Muscle of leg (tissue), 11 donors: ENCODE data around the gene ZNF700. TPM values are rescaled to one million over a fixed set of nuclear protein-coding genes. Genes with fewer than 3 reads are reported as not detected.

Source experiments
- DNase-seq: peaks from one replicate; pipeline ENCODE4 v3.0.0; 2013
- H3K27ac ChIP-seq: one replicate; pipeline ENCODE4 v1.5.1; 2013; ENCODE audit warnings: mild to moderate bottlenecking, low read length, control low read depth
- H3K27me3 ChIP-seq: one replicate; pipeline ENCODE4 v1.6.1; 2013; ENCODE audit warnings: low read length; ENCODE audit not compliant: control insufficient read depth, insufficient read depth
- H3K36me3 ChIP-seq: one replicate; pipeline ENCODE4 v1.6.1; 2013; ENCODE audit warnings: low read length; ENCODE audit not compliant: control insufficient read depth, insufficient read depth
- H3K4me1 ChIP-seq: one replicate; pipeline ENCODE4 v1.6.1; 2013; ENCODE audit warnings: low read length; ENCODE audit not compliant: control insufficient read depth, insufficient read depth
- H3K4me3 ChIP-seq: one replicate; pipeline ENCODE4 v1.5.1; 2013; ENCODE audit warnings: low read length, control low read depth
- H3K9me3 ChIP-seq: replicated peaks from 2 replicates; pipeline ENCODE4 v1.6.1; 2013; ENCODE audit warnings: low read depth, low read length; ENCODE audit not compliant: control insufficient read depth
- WGBS: methylation state at CpG from one replicate; pipeline ENCODE4 v1.1.5; 2013; ENCODE audit warnings: missing lambda C conversion rate; ENCODE audit not compliant: insufficient coverage; 5-methylcytosine and 5-hydroxymethylcytosine counted together
- polyA plus RNA-seq, 8 donors: library from polyadenylated mRNA; unstranded; fragments of 120-200 nt; gene quantifications; one replicate each; pipeline versions ENCODE4 v1.2.1 to v1.2.3, GENCODE V29; 2013; ENCODE audit warnings: inconsistent platforms in 1 of 8, low replicate concordance in 1 of 8; ENCODE audit not compliant: insufficient read length in 8 of 8, insufficient read depth in 1 of 8
- total RNA-seq: library from RNA; stranded (reverse); fragments of 120-200 nt; gene quantifications from one replicate; pipeline ENCODE4 v1.2.4, GENCODE V29; 2013

Gene ZNF700
- total and polyA plus RNA-seq, 9 donors: 4.6 to 9.5 (median 7.1) TPM

GRCh38 chr19:11950312-11950711, 25.4 kb downstream of the ZNF700 start:
- Histone ChIP-seq H3K36me3 (peaks cover 49% of the 10 kb centered on the region), H3K9me3 (peaks cover 75% of the 10 kb centered on the region)
- no CpG with 5 or more reads among the region's 5 CpGs for WGBS

GRCh38 chr19:11963566-11964355, 38.9 kb downstream of the ZNF700 start:
- H3K27ac ChIP-seq: peak overlapping the region; percentile 96
- peak; percentile 95 for DNase-seq
- H3K27me3 ChIP-seq: no peaks in the 10 kb centered on the region
- no peak overlapping the region for H3K4me3 ChIP-seq
- no peaks in the 10 kb centered on the region for H3K9me3 ChIP-seq
- 28% methylated on average over 21 of the region's 26 CpGs for WGBS
- peaks cover 15% of the 10 kb centered on the region for H3K4me1 ChIP-seq
- H3K36me3 ChIP-seq: no peaks in the 10 kb centered on the region

More at GRCh38 chr19:11950312-11950711, 25.4 kb downstream of the ZNF700 start:
- no peak overlapping the region for H3K27ac ChIP-seq
- H3K4me3 ChIP-seq: no peak overlapping the region
- no peaks in the 10 kb centered on the region for H3K27me3 ChIP-seq
- no peak for DNase-seq
- H3K4me1 ChIP-seq: no peaks in the 10 kb centered on the region

- no peaks in the 10 kb centered on the region for H3K36me3 ChIP-seq
- no peak for DNase-seq
- peak overlapping the region; percentile 96 for H3K27ac ChIP-seq
- no peaks in the 10 kb centered on the region for H3K9me3 ChIP-seq
- peak overlapping the region; percentile 83 for H3K4me3 ChIP-seq
- H3K27me3 ChIP-seq: no peaks in the 10 kb centered on the region
- WGBS: 6% methylated on average over 6 of the region's 8 CpGs
- H3K4me1 ChIP-seq: peaks cover 15% of the 10 kb centered on the region
These were observed 39.6 kb downstream of the ZNF700 start for GRCh38 chr19:11964496-11964857.

GRCh38 chr19:11964858-11965645, 40.1 kb downstream of the ZNF700 start, which contains the start of gene ZNF763:
Gene ZNF763, plus strand, starts transcription at chr19:11965040. Its CDS starts 169 bp downstream, at chr19:11965209.
- Histone ChIP-seq H3K27ac (peak within 1 kb of the TSS; percentile 96), H3K9me3 (no peaks in the 10 kb centered on the region), H3K27me3 (no peaks in the 10 kb centered on the region), H3K4me3 (peak within 1 kb of the TSS; percentile 83), H3K36me3 (no peaks in the 10 kb centered on the region), H3K4me1 (peaks cover 15% of the 10 kb centered on the region)
- under 1% methylated on average over 38 of the region's 47 CpGs for WGBS
- DNase-seq: peak; percentile 93

- Histone ChIP-seq H3K36me3 (no peaks in the 10 kb centered on the region), H3K27me3 (no peaks in the 10 kb centered on the region), H3K9me3 (no peaks in the 10 kb centered on the region), H3K4me3 (no peak overlapping the region), H3K4me1 (peaks cover 3% of the 10 kb centered on the region), H3K27ac (no peak overlapping the region)
- WGBS: no CpG with 5 or more reads among the region's 1 CpG
- no peak for DNase-seq
These were observed 45.3 kb downstream of the ZNF700 start for GRCh38 chr19:11970174-11970573.

- Histone ChIP-seq H3K27ac (no peak overlapping the region), H3K4me1 (no peaks in the 10 kb centered on the region), H3K9me3 (peaks cover under 1% of the 10 kb centered on the region), H3K27me3 (no peaks in the 10 kb centered on the region), H3K36me3 (no peaks in the 10 kb centered on the region), H3K4me3 (no peak overlapping the region)
- no peak for DNase-seq
- no CpG with 5 or more reads among the region's 2 CpGs for WGBS
These were observed 46.1 kb downstream of the ZNF700 start for GRCh38 chr19:11971041-11971440.

- no peak for DNase-seq
- no peaks in the 10 kb centered on the region for H3K4me1 ChIP-seq
- H3K9me3 ChIP-seq: peaks cover 8% of the 10 kb centered on the region
- no peak overlapping the region for H3K4me3 ChIP-seq
- no peaks in the 10 kb centered on the region for H3K27me3 ChIP-seq
- H3K36me3 ChIP-seq: no peaks in the 10 kb centered on the region
- WGBS: 89% methylated on average over 1 of the region's 5 CpGs
- no peak overlapping the region for H3K27ac ChIP-seq
These were observed 48.3 kb downstream of the ZNF700 start for GRCh38 chr19:11973019-11973810.

- peaks cover 48% of the 10 kb centered on the region for H3K9me3 ChIP-seq
- DNase-seq: no peak
- no CpG with 5 or more reads among the region's 9 CpGs for WGBS
- H3K36me3 ChIP-seq: no peaks in the 10 kb centered on the region
- no peak overlapping the region for H3K27ac ChIP-seq
- H3K4me3 ChIP-seq: no peak overlapping the region
- H3K27me3 ChIP-seq: no peaks in the 10 kb centered on the region
- H3K4me1 ChIP-seq: no peaks in the 10 kb centered on the region
These were observed 53.7 kb downstream of the ZNF700 start for GRCh38 chr19:11978492-11979100.

- H3K4me3 ChIP-seq: no peak overlapping the region
- H3K27ac ChIP-seq: no peak overlapping the region
- H3K4me1 ChIP-seq: no peaks in the 10 kb centered on the region
- no peak for DNase-seq
- H3K27me3 ChIP-seq: no peaks in the 10 kb centered on the region
- H3K9me3 ChIP-seq: peaks cover 48% of the 10 kb centered on the region
- WGBS: no CpG with 5 or more reads among the region's 4 CpGs
- no peaks in the 10 kb centered on the region for H3K36me3 ChIP-seq
These were observed 54.6 kb downstream of the ZNF700 start for GRCh38 chr19:11979527-11979926.
